GM19351 (cell line): Measurements from ENCODE around the gene OSBP2.

Experiments
- ATAC-seq: cut with Tn5 transposase; IDR thresholded peaks from one replicate; pipeline ENCODE4 v1.9.1; 2021; ENCODE audit warnings: mild to moderate bottlenecking, moderate library complexity; ENCODE audit not compliant: unreplicated experiment

Gene OSBP2

GRCh38 chr22:30864441-30865420, 170.1 kb downstream of the OSBP2 start:
- ATAC-seq, result no peak

- ATAC-seq, result no peak
Measured at GRCh38 chr22:30865656-30866055, 171.0 kb downstream of the OSBP2 start.

GRCh38 chr22:30866216-30866615, 171.5 kb downstream of the OSBP2 start:
- no peak for ATAC-seq

GRCh38 chr22:30866811-30867271, 172.2 kb downstream of the OSBP2 start:
- no peak for ATAC-seq

- no peak for ATAC-seq
Measured at GRCh38 chr22:30867746-30868662, 173.3 kb downstream of the OSBP2 start.

- no peak for ATAC-seq
Measured at GRCh38 chr22:30868663-30869385, 174.2 kb downstream of the OSBP2 start.

GRCh38 chr22:30869667-30870395, 175.2 kb downstream of the OSBP2 start:
- no peak for ATAC-seq

GRCh38 chr22:30870451-30871345, 176.0 kb downstream of the OSBP2 start:
- ATAC-seq, result no peak

GRCh38 chr22:30871391-30872284, 177.0 kb downstream of the OSBP2 start:
- ATAC-seq, result no peak

GRCh38 chr22:30872285-30873041, 177.8 kb downstream of the OSBP2 start:
- no peak for ATAC-seq

- no peak for ATAC-seq
Measured at GRCh38 chr22:30873086-30873650, 178.5 kb downstream of the OSBP2 start.

- no peak for ATAC-seq
Measured at GRCh38 chr22:30873661-30874060, 179.0 kb downstream of the OSBP2 start.

GRCh38 chr22:30874431-30875370, 180.0 kb downstream of the OSBP2 start:
- ATAC-seq, result no peak

- ATAC-seq, result no peak
Measured at GRCh38 chr22:30875481-30876215, 181.0 kb downstream of the OSBP2 start.

GRCh38 chr22:30876221-30876751, 181.6 kb downstream of the OSBP2 start:
- ATAC-seq, result no peak
